HepG2 (cell line): Measurements from ENCODE around the gene HRH2. TPM values are rescaled to one million over a fixed set of nuclear protein-coding genes. Genes with fewer than 3 reads are reported as not detected.
A peak's percentile ranks its signal among the peaks of the same experiment; 100 is the strongest.

Source experiments
- ATAC-seq: fragments of 200-7000 bp; cut with Tn5 transposase; 3 replicates; pipeline ENCODE4 v1.9.1; 2020; ENCODE audit warnings: mild to moderate bottlenecking, moderate library complexity
- BruUV-seq: library from RNA; stranded (reverse); fragments of 400-500 nt; replicated peaks from 2 replicates; lab custom pipeline; 2021; lab: Mats Ljungman, UMichigan
- CTCF ChIA-PET: fragments of 300-600 bp; formaldehyde crosslinking; extraction: SDS; loops from one replicate; lab custom pipeline; 2021; ENCODE audit warnings: low total read pairs, inconsistent platforms, low intra/inter-chr PET ratio; lab: Yijun Ruan, JAX
- POLR2A ChIA-PET: fragments of 350-600 bp; sonication (Branson Sonifier 250); formaldehyde crosslinking; loops from one replicate; lab custom pipeline; 2020; ENCODE audit warnings: antibody characterized with exemption, inconsistent platforms; lab: Yijun Ruan, JAX
- DNase-seq: peaks from one replicate; pipeline ENCODE4 v3.0.0-alpha.2; 2015; ENCODE audit warnings: low spot score
- FAIRE-seq: peaks from 3 replicates; lab custom pipeline; 2011; peaks lifted over from hg19 to GRCh38; lab: Jason Lieb, UNC
- H2AFZ ChIP-seq: one replicate; pipeline ENCODE4 v1.6.1; 2011; ENCODE audit warnings: low read length, inconsistent platforms
- H3K27ac ChIP-seq: fragments of 300-600 bp; 3 replicates; pipeline ENCODE4 v1.8.0; 2011; ENCODE audit warnings: mixed run types, mild to moderate bottlenecking, mixed read lengths, low read length, inconsistent platforms; ENCODE audit not compliant: insufficient read depth; ENCODE audit errors: extremely low read length
- H3K27me3 ChIP-seq, 2 experiments: fragments of 200-600 bp in 1 of 2; 2 replicates in 1 of 2; 3 replicates in 1 of 2; pipeline versions ENCODE4 v1.6.0 to v1.8.0; 2011; ENCODE audit warnings: low read length in 2 of 2, mild to moderate bottlenecking in 2 of 2, moderate library complexity in 2 of 2, inconsistent platforms in 1 of 2; ENCODE audit not compliant: insufficient read depth in 2 of 2, control insufficient read depth in 1 of 2
- H3K36me3 ChIP-seq, 2 experiments: fragments of 200-600 bp in 1 of 2; replicated peaks in 1 of 2; 2 replicates in 1 of 2; 3 replicates in 1 of 2; pipeline versions ENCODE4 v1.5.1 to v1.8.0; 2011; ENCODE audit warnings: low read length in 2 of 2, inconsistent platforms in 1 of 2; ENCODE audit not compliant: insufficient read depth in 2 of 2, control insufficient read depth in 1 of 2
- H3K4me1 ChIP-seq: 2 replicates; pipeline ENCODE4 v1.5.1; 2012; ENCODE audit warnings: low read length, inconsistent platforms; ENCODE audit not compliant: insufficient read depth
- H3K4me2 ChIP-seq: 2 replicates; pipeline ENCODE4 v1.6.0; 2011; ENCODE audit warnings: low read depth, low read length, inconsistent platforms
- H3K4me3 ChIP-seq, 3 experiments: fragments of 200-600 bp in 1 of 3; sonication (generic), shearing (Covaris generic) in 1 of 3; replicated peaks in 1 of 3; 2 replicates each; pipeline ENCODE4 v1.5.1; 2011 to 2016; ENCODE audit warnings: low read length in 3 of 3, inconsistent platforms in 2 of 3, low read depth in 2 of 3, mild to moderate bottlenecking in 2 of 3, control low read depth in 1 of 3, mixed read lengths in 1 of 3; ENCODE audit not compliant: insufficient read depth in 1 of 3
- H3K79me2 ChIP-seq: one replicate; pipeline ENCODE4 v1.6.1; 2011; ENCODE audit warnings: low read length, inconsistent platforms; ENCODE audit not compliant: insufficient read depth
- H3K9ac ChIP-seq: 2 replicates; pipeline ENCODE4 v1.6.0; 2011; ENCODE audit warnings: mild to moderate bottlenecking, low read depth, low read length, inconsistent platforms; ENCODE audit not compliant: insufficient read depth
- H3K9me3 ChIP-seq: 2 replicates; pipeline ENCODE4 v1.5.1; 2012; ENCODE audit warnings: mild to moderate bottlenecking, low read length
- H4K20me1 ChIP-seq: 2 replicates; pipeline ENCODE4 v1.6.0; 2011; ENCODE audit warnings: inconsistent platforms, mild to moderate bottlenecking, low read length, moderate library complexity; ENCODE audit not compliant: insufficient read depth
- CTCF ChIP-seq: sonication (generic); formaldehyde crosslinking; IDR thresholded peaks from 2 replicates; pipeline ENCODE4 v1.5.0; 2020; ENCODE audit warnings: mild to moderate bottlenecking, missing genetic modification reagents, moderate library complexity
- MIER3 ChIP-seq: IDR thresholded peaks from 2 replicates; pipeline ENCODE4 v1.6.1; 2016; ENCODE audit warnings: missing compliant biosample characterization, borderline replicate concordance
- RXRA ChIP-seq: sonication (generic); formaldehyde crosslinking; IDR thresholded peaks from 2 replicates; pipeline ENCODE4 v1.5.1; 2020; ENCODE audit warnings: missing genetic modification reagents
- SMC3 ChIP-seq: IDR thresholded peaks from 2 replicates; pipeline ENCODE4 v1.6.1; 2011; ENCODE audit warnings: low read length, improper control_type of control experiment
- SNAPC4 ChIP-seq: sonication (generic); formaldehyde crosslinking; IDR thresholded peaks from 2 replicates; pipeline ENCODE4 v1.4.0; 2020; ENCODE audit warnings: mild to moderate bottlenecking, missing genetic modification reagents
- STAG1 ChIP-seq: sonication (generic); formaldehyde crosslinking; IDR thresholded peaks from 2 replicates; pipeline ENCODE4 v1.4.0; 2020; ENCODE audit warnings: missing genetic modification reagents
- ZKSCAN8 ChIP-seq: IDR thresholded peaks from 2 replicates; pipeline ENCODE4 v1.6.1; 2016; ENCODE audit warnings: borderline replicate concordance, missing genetic modification reagents, missing compliant biosample characterization
- ZNF224 ChIP-seq: sonication (generic); formaldehyde crosslinking; IDR thresholded peaks from 2 replicates; pipeline ENCODE4 v1.5.0; 2020; ENCODE audit warnings: mild to moderate bottlenecking, missing genetic modification reagents
- ZNF484 ChIP-seq: sonication (generic); formaldehyde crosslinking; IDR thresholded peaks from 2 replicates; pipeline ENCODE4 v1.5.1; 2020; ENCODE audit warnings: mild to moderate bottlenecking, low read depth, missing genetic modification reagents, borderline replicate concordance
- ZNF547 ChIP-seq: sonication (generic); formaldehyde crosslinking; IDR thresholded peaks from 2 replicates; pipeline ENCODE4 v1.5.1; 2020; ENCODE audit warnings: mild to moderate bottlenecking, missing genetic modification reagents
- ZNF629 ChIP-seq: sonication (generic); formaldehyde crosslinking; conservative IDR thresholded peaks from 2 replicates; pipeline ENCODE4 v1.5.0; 2020; ENCODE audit warnings: missing genetic modification reagents
- WGBS: methylation state at CpG from one replicate; pipeline ENCODE4 v1.1.6; 2017; ENCODE audit warnings: low lambda C conversion rate; 5-methylcytosine and 5-hydroxymethylcytosine counted together
- in situ Hi-C: cut with HindIII; loops from 2 replicates; pipeline ENCODE4 v1.10.0; 2017; ENCODE audit warnings: low pct_unique_long_range_greater_than_20kb; ENCODE audit not compliant: extremely low pct_ligation_motif_present
- intact Hi-C: fragments of 100-400 bp; cut with micrococcal nuclease; formaldehyde crosslinking; loops from one replicate; pipeline ENCODE4 v1.10.0; 2022; ENCODE audit not compliant: unreplicated experiment
- polyA plus RNA-seq, 8 experiments: library from polyadenylated mRNA; depleted of rRNA in 3 of 8; stranded (reverse) in 7 of 8; unstranded in 1 of 8; fragments of >200 nt; fragmentation: Illumina TruSeq in 4 of 8; extraction: Trizol in 4 of 8; gene quantifications; 2 replicates each; pipeline versions ENCODE4 v1.2.1 to v1.2.3, GENCODE V29; 2011 to 2016; ENCODE audit warnings: low read depth in 4 of 8, missing spikeins in 1 of 8, mixed read lengths in 1 of 8; ENCODE audit not compliant: insufficient read depth in 1 of 8
- total RNA-seq, 5 experiments: library from RNA; depleted of rRNA; stranded (reverse); fragments of >200 nt; fragmentation: Illumina TruSeq; extraction: Trizol; gene quantifications; 2 replicates each; pipeline ENCODE4 v1.2.3, GENCODE V29; 2016; ENCODE audit warnings: low read depth in 1 of 5

The HRH2 gene
- total and polyA plus RNA-seq, 2 of the 13 experiments (the other 11 are each of a cell fraction or from before 2014, with no cell fraction given): not detected

- POLR2A ChIA-PET: no interaction called here
- peak; percentile 34; the same call in 1 of the 3 replicates for ATAC-seq
- WGBS: 13% methylated on average over 5 of the region's 5 CpGs
Measured at GRCh38 chr5:175700991-175701390, 43.1 kb downstream of the HRH2 start.

More at GRCh38 chr5:175700991-175701390, 43.1 kb downstream of the HRH2 start:
- FAIRE-seq: no peak
- Histone ChIP-seq H3K9me3 (no peaks in the 10 kb centered on the region), H3K4me2 (no peak overlapping the region), H3K4me1 (peaks cover 11% of the 10 kb centered on the region), H3K27me3 (0 out of 5 replicates have a peak, but pooled peaks cover 0 to 9% of the 10 kb centered on the region in 2 experiments), H4K20me1 (no peaks in the 10 kb centered on the region), H3K79me2 (no peaks in the 10 kb centered on the region), H3K36me3 (no peaks in the 10 kb centered on the region), H3K27ac (no peak overlapping the region), H2AFZ (no peak overlapping the region), H3K4me3 (no peak overlapping the region), H3K9ac (no peak overlapping the region)
- intact Hi-C loops (no loop called here), in situ Hi-C loops (no loop called here)
- TF ChIP-seq ZNF547 (CRISPR knock-in tag): no peak
- no peak for TF ChIP-seq ZNF224 (CRISPR knock-in tag)
- TF ChIP-seq CTCF (CRISPR knock-in tag): peak; percentile 44
- TF ChIP-seq ZKSCAN8 (CRISPR knock-in tag): no peak
- 0 out of 2 replicates have a peak, but pooled peaks have one; percentile 19 for TF ChIP-seq STAG1
- no peak for TF ChIP-seq SNAPC4
- peak; percentile 61 for TF ChIP-seq ZNF629
- peak; percentile 46; the same call in 1 of the 2 replicates for TF ChIP-seq SMC3
- no peak for TF ChIP-seq RXRA (CRISPR knock-in tag)
- TF ChIP-seq ZNF484 (CRISPR knock-in tag): no peak
- TF ChIP-seq MIER3 (CRISPR knock-in tag): no peak
- no peak for DNase-seq
- BruUV-seq: no TSS peak
- CTCF ChIA-PET: interaction anchor here (2.3 kb wide), 1 partner anchor 750 kb away, joined by 7 read pairs; no protein-coding TSS in a partner anchor
